Measurements from ENCODE around the gene CPM.

CPM gene

DNA sequence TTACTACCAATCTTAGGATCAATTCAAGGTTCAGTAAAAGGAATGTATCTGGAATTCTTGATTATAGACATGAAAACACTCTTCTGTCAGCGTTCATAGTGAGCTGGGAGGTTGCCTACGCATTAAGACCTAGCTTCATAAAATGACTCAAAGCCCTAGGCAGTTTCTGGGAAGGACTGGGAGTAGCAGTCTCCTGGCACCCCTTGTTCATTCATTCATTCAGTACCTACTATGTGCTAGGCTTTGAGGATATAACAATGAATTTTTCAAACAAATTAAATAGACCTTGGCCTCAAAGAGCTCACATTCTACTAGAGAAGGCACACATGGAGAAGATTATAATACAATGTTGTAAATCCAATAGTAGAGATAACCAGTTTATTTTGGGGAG is 78.9 kb downstream of the CPM start:
- Histone ChIP-seq H4K20me1 (ENCODE audit: low read depth, low read length) (no peaks in the 10 kb centered on the region), H3K9ac (ENCODE audit: low read length) (no peak overlapping the region), H3F3A (ENCODE audit: insufficient read depth) (peaks cover 4% of the 10 kb centered on the region; the same call in 1 of the 2 replicates), H3K79me2 (ENCODE audit: insufficient read depth, low read length) (no peaks in the 10 kb centered on the region), H3K36me3 (ENCODE audit: low read length) (no peaks in the 10 kb centered on the region), H2AFZ (ENCODE audit: low read depth, low read length, severe bottlenecking) (no peak overlapping the region), H3K4me2 (ENCODE audit: low read depth, low read length, poor library complexity, severe bottlenecking) (no peak overlapping the region), H3K4me3 (ENCODE audit: insufficient read depth, low read length, poor library complexity, severe bottlenecking) (no peak overlapping the region), H3K9me2 (replicated peaks; ENCODE audit: insufficient read depth, low read length) (no peaks in the 10 kb centered on the region), H3K27ac (ENCODE audit: low read depth, low read length) (no peak overlapping the region), H3K27me3 (ENCODE audit: low read length) (no peaks in the 10 kb centered on the region), H3K9me3 (ENCODE audit: insufficient read depth, low read length) (no peaks in the 10 kb centered on the region)
- TF ChIP-seq EZH2phosphoT487 (conservative IDR thresholded peaks at IDR 0.05; ENCODE audit: low read length): no peak
- TF ChIP-seq, protein P1, sequence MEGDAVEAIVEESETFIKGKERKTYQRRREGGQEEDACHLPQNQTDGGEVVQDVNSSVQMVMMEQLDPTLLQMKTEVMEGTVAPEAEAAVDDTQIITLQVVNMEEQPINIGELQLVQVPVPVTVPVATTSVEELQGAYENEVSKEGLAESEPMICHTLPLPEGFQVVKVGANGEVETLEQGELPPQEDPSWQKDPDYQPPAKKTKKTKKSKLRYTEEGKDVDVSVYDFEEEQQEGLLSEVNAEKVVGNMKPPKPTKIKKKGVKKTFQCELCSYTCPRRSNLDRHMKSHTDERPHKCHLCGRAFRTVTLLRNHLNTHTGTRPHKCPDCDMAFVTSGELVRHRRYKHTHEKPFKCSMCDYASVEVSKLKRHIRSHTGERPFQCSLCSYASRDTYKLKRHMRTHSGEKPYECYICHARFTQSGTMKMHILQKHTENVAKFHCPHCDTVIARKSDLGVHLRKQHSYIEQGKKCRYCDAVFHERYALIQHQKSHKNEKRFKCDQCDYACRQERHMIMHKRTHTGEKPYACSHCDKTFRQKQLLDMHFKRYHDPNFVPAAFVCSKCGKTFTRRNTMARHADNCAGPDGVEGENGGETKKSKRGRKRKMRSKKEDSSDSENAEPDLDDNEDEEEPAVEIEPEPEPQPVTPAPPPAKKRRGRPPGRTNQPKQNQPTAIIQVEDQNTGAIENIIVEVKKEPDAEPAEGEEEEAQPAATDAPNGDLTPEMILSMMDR (IDR thresholded peaks at IDR 0.05; ENCODE audit: insufficient read depth, low read length, poor library complexity, severe bottlenecking): no peak

DNA sequence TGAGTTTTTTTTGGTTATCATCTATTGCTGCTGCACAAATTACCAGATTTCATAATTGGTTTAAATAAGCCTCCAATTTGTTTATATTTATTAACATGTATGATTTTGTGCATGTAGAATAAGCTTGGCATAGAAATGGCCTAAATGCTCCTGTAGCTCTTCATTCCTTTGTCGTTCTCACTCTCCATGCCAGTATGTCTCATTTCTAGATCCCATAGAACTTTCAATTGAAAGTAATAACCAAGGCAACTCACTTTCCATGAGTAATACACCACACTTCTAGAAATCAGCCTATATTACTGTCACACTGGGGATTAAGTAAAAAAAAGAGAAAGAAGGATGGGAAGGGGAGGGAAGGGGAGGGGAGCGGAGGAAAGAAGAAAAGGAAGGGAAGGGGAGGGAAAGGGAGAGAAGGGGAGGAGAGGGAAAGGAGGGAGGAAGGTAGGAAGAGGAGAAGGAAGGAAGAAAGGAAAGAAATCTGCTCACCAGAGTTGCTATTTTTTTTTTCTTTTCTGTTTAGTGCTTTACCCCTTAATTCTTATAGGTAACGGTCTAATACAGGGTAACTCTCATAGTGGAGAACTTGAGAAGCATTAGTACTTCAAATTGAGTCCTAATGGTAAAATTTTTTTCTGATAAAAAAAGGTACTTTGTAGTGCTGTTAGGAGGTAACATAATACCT is 79.4 kb downstream of the CPM start:
- no peaks in the 10 kb centered on the region for H3K79me2 ChIP-seq (ENCODE audit: insufficient read depth, low read length)
- H4K20me1 ChIP-seq (ENCODE audit: low read depth, low read length): no peaks in the 10 kb centered on the region
- H3K27me3 ChIP-seq (ENCODE audit: low read length): no peaks in the 10 kb centered on the region
- no peak overlapping the region for H3K4me3 ChIP-seq (ENCODE audit: insufficient read depth, low read length, poor library complexity, severe bottlenecking)
- H3F3A ChIP-seq (ENCODE audit: insufficient read depth): peaks cover 4% of the 10 kb centered on the region; the same call in 1 of the 2 replicates
- H3K9me2 ChIP-seq (replicated peaks; ENCODE audit: insufficient read depth, low read length): no peaks in the 10 kb centered on the region
- no peaks in the 10 kb centered on the region for H3K9me3 ChIP-seq (ENCODE audit: insufficient read depth, low read length)
- TF ChIP-seq EZH2phosphoT487 (conservative IDR thresholded peaks at IDR 0.05; ENCODE audit: low read length): no peak
- TF ChIP-seq, protein P1 (IDR thresholded peaks at IDR 0.05; ENCODE audit: insufficient read depth, low read length, poor library complexity, severe bottlenecking): no peak
- H3K4me2 ChIP-seq (ENCODE audit: low read depth, low read length, poor library complexity, severe bottlenecking): no peak overlapping the region
- H3K9ac ChIP-seq (ENCODE audit: low read length): no peak overlapping the region
- no peaks in the 10 kb centered on the region for H3K36me3 ChIP-seq (ENCODE audit: low read length)
- no peak overlapping the region for H2AFZ ChIP-seq (ENCODE audit: low read depth, low read length, severe bottlenecking)
- no peak overlapping the region for H3K27ac ChIP-seq (ENCODE audit: low read depth, low read length)

DNA sequence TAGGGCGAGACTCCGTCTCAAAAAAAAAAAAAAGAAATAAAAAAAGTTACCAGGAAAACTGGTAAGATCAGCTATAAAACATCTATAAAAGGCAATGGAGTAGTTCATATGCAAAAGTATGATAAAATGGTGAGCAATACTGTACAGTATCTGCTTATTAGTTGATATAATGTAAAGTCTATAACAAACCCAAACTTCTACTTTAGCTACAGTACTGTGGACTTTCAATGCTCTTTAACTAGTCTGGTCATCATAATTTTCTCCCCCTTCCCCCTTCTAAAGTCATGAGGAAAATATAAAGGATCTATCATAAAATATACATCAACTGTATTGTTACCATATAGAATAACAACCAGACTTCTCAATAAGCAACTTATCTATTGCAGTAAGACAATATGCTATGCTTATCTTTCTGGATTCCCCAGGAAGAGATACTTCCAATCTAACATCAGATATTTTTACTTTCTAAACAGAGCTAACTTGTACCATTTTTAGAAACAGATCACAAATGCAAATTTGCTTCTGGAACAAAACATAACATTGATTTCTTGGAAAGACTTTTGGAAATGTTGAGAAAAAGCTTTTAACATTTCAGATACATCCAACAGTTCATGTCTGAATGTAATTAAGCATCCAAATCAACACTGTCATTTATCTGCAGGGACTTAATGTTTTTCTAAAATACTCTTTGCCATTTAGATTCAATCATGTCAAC is 81.2 kb downstream of the CPM start:
- TF ChIP-seq, protein P1 (IDR thresholded peaks at IDR 0.05; ENCODE audit: insufficient read depth, low read length, poor library complexity, severe bottlenecking): no peak
- TF ChIP-seq EZH2phosphoT487 (conservative IDR thresholded peaks at IDR 0.05; ENCODE audit: low read length): no peak
- Histone ChIP-seq H3K9me2 (replicated peaks; ENCODE audit: insufficient read depth, low read length) (no peaks in the 10 kb centered on the region), H3K4me3 (ENCODE audit: insufficient read depth, low read length, poor library complexity, severe bottlenecking) (no peak overlapping the region), H3K9ac (ENCODE audit: low read length) (no peak overlapping the region), H3K9me3 (ENCODE audit: insufficient read depth, low read length) (no peaks in the 10 kb centered on the region), H4K20me1 (ENCODE audit: low read depth, low read length) (no peaks in the 10 kb centered on the region), H3K36me3 (ENCODE audit: low read length) (no peaks in the 10 kb centered on the region), H3K27me3 (ENCODE audit: low read length) (no peaks in the 10 kb centered on the region), H3K4me2 (ENCODE audit: low read depth, low read length, poor library complexity, severe bottlenecking) (no peak overlapping the region), H3K27ac (ENCODE audit: low read depth, low read length) (no peak overlapping the region), H3F3A (ENCODE audit: insufficient read depth) (peaks cover 6% of the 10 kb centered on the region; the same call in 1 of the 2 replicates), H3K79me2 (ENCODE audit: insufficient read depth, low read length) (no peaks in the 10 kb centered on the region), H2AFZ (ENCODE audit: low read depth, low read length, severe bottlenecking) (no peak overlapping the region)

Measured in SU-DHL-6 (cell line).